HG03103 (cell line): ENCODE results near the gene COPS8.

Experiments
- ATAC-seq: cut with Tn5 transposase; IDR thresholded peaks from one replicate; pipeline ENCODE4 v1.9.1; 2021; ENCODE audit warnings: low read depth; ENCODE audit not compliant: unreplicated experiment

The COPS8 gene

DNA sequence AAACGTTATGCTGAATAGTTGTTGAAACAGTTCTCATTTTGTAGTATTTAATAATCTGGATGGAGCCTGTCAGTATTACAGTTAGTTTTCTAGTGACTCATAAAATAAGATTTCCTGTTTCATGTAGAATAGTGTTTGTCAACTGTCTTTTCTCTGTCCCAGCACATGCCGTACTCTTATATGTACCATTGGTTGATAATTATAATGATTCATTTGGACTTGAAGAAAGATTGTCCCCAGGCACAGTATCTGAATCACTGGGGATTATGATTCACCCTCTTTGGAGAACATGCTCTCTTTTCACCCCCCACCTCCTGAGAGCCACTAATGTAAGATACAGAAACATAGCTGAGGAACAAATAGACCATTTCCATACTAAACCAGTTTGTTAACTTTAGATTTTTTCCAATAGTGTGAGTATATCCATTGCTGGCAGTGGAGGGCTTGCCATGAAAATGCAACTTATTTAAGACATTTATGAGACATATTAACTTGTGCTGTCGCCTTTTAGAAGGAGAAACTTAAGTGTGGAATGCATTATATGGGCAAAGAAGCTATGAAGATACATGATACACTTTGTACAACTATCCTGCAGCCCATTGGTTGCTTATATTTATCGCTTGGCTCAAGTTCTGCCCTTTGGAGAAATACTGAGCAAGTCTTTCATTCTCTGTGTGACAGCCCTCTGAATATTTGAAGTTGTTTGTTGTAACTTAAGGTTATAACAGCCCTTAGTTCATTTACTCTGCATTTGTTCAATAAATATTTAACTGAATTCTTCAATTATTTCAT, 12.4 kb downstream of the COPS8 start:
- ATAC-seq: no peak

DNA sequence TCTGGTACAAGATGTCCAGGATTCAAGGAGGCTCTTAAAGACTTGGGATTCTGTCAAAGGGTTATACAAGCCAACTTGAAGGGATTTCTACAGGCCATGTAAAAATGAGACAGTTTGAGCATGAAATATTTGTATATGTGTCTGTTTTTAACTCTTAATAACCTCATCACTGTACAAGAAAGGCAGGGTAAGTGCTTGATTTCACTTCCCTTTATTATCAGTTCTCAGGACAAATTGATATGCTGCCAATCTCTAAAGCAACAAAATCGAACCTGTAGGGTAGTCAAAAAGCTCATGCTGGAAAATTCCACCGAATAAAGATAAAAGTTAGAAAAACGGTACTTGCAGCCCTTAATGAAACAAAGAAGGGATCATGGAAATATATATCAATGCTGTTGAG, 14.1 kb downstream of the COPS8 start:
- ATAC-seq: no peak

DNA sequence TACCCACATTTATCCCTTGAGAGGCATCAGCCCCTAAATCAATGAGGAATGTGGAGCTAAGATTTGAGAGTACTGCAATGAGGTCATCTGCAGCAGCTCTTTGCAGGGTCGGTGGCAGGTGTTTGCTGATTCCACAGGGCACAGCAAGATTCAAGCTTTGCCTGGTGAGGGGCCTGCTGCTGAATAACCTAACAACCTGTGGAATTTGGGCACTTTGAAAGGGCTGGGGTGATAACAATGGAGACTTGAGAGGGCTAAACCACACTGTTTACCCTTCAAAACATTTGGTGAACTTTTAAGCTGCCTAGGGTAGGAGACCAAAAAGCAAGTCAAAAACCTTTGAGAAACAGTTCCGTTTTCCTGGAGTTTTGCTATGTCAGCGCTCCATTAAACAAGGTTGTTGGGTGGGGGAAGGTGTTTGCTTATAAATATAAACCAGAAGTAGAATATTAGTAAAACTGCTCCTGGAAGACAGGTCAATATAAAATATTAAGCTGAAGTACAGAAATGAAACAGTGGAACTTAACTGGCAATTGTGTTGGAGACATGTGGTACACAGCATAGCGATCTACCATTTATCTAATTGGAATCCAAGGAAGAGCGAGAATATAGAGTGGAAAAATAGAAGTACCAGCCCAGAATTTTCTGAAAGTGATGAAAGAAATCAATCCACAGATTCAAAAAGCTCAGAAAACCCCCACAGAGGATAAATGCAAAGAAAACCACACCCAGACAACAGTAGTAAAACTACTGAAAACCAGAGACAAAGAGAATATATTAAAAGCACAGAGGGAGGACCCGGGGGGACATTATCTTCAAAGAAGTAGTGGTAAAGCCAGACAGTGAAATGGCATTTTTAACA, 15.7 kb downstream of the COPS8 start:
- ATAC-seq: no peak

- ATAC-seq: no peak
Observed at GRCh38 chr2:237102428-237102827, 16.7 kb downstream of the COPS8 start.

DNA sequence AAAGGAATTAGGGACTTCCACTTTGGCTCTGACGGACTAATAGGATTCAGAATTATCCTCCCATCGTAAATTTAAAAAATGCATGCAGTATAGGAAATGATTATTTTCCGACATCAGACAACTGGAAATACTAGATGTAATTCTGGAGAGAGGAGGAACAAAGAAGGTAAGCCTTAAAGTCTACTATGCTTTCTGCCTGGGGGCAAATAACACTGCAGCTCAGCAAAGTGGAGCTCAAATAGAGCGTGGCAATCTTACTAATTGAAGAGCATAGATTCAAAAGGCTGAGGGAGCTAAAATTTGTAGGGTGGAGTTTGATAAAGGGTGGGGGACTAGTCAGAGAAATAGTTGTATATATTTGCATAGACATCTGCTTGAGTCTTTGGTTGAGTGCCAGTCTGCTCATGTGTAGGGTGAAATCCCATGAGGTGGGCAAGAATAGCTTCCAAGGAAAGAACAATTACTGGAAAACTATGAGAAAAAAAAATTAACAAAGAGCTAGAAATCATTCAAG, 23.8 kb downstream of the COPS8 start:
- no peak for ATAC-seq

GRCh38 chr2:237113026-237113795, 27.5 kb downstream of the COPS8 start:
- ATAC-seq: no peak

DNA sequence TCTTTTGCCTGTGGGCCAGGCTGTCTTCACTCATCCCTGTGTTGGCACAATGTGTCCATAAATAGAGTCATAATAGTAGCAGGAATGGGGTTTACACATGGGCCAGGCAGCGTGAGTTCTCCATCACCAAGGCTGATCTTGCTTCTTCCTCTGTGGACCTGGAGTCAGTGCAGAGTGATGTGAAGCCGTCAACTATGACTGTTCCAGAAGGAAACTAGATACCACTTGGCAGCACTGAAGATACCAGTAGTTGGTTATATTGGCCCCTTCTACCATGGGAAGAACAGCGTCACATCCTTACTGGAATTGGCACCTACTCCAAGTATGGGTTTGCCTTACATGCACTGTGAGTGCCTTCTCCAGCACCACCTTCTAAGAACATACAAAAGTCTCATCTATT, 30.2 kb downstream of the COPS8 start:
- no peak for ATAC-seq

- ATAC-seq: no peak
Observed at GRCh38 chr2:237116431-237116830, 30.7 kb downstream of the COPS8 start.

DNA sequence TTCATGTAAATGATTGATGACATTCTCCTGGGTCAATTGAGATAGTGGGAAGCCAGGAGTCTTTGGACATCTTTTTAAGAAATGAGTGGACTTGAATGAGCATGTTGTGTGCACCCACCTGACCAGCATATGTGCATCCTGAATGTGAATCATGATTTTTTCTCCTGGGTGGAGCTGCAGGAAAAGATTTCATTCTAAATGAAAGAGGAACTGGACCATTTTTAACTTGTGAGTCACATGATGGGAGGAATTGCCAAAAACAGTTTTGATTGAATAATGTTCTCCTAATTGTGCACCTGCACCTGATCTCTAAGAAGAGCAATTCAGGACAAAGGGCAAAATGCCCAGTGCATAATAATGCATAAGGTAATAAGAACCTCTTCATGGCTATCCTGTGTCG, 32.3 kb downstream of the COPS8 start:
- ATAC-seq: no peak

DNA sequence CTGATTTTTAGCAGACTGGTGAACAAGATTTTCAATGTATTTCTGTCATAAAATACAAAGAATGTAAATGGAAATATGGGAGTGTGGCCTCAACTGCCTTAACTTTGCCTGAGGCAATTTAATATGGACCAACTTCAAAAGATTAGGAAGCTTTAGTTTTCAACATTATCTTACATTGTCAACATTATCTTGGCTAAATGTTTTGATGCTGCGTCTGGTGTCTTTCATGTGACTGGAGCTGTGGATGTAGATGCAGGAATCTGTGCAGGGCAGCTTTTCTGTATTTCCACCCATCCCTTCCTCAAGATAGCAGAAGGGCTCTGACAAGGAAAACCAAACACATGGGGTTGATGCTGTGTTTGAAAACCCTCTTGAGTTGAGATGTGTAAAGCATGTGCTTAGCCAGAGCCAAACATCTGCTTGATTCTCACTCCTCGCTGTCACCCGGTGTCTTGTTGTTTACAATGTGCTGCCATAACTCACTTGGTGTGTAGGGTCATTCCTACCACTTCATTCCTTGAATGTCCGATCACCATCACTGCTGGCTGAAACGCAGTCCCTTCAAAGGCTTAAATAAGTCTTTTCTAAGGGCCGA, 33.0 kb downstream of the COPS8 start:
- ATAC-seq: no peak

DNA sequence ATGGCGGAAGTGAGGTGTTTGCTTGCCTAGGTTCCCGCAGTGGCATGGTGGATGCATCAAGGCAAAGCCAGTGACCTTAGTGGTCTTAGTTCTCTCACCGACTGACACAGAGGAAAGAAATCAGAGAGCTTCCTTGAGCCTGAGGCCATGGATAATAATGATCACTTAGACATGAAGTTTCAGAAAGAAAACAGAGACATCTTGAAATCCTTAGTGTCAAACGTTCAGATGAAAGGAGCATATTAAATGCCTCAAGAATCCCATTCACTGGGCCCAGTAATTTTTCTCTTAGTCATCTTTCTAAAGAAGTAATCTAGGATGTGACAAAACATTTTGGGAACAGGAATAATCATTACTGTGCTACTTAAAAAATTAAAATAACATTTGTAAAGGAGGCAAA, 35.2 kb downstream of the COPS8 start:
- no peak for ATAC-seq

GRCh38 chr2:237121321-237121720, 35.6 kb downstream of the COPS8 start:
- ATAC-seq: no peak

- no peak for ATAC-seq
Observed at GRCh38 chr2:237122214-237122666, 36.6 kb downstream of the COPS8 start.

DNA sequence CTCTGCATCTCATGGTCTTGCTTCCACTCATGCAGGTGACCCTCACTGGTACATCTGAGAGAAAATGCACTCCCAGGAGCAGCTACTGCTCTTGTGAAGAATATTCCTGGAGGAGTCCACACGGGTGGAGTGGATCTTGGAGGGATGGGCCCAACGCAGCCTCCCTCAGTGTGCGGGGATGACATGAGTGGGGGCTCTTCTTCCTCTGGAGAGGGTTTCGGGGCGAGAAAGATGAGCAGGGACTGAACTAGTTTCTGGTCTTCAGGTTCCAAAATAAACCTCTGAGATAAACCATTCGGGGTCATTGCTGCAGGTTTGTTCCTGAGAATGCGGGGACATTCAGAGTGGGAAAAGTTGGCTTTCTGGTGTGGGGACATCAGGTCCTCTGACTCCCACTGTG, 39.1 kb downstream of the COPS8 start:
- no peak for ATAC-seq

DNA sequence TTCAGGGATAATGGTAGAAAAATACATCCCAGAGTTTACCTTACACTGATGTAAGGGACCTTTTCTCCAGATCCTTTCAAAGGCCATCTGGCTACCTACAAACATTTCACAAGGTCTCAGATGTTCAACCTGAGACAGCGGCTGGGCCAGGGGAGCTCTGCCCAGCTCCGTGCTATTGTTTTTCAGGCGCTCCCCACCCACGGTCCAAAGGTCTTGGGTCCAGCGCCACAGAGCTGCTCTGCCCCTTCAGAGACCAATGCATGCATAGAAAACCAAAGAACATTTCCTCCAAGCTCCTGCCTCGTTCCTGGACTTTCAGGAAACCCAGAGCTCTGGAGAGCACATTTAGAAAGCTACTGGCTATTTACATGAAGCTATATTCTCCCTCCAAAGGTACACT, 40.3 kb downstream of the COPS8 start:
- no peak for ATAC-seq

- ATAC-seq: no peak
Observed at GRCh38 chr2:237126519-237127174, 41.0 kb downstream of the COPS8 start.

GRCh38 chr2:237128026-237128703, 42.5 kb downstream of the COPS8 start:
- ATAC-seq: no peak

DNA sequence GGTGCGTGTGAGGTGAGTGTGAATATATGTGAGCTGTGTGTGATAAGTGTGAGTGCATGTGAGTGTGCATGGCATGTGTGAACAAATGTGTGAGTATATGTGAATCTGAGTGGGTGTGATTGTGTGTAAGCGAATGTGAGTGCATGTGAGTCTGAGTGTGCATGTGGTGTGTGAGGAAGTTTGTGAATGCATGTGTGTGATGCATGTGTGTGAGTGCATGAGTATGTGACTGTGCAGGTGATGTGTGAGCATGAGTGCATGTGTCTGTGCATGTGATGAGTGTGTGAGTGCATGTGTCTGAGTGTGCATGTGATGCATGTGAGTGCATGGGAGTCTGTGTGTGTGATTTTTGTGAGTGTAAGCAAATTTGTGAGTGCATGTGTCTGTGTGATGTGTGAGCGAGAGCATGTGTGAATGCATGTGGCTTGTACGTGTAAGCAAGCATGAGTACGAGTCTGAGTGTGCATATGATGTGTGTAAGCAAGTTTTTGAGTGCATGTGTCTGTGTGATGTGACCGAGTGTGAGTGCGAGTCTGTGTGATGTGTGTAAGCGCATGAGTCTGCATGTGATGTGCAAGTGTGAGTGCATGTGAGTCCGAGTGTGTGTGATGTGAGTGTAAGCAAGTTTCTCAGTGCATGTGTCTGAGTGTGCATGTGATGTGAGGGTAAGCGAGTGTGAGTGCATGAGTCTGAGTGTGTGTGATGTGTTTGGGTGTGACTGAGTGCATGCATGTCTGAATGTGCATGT, 43.3 kb downstream of the COPS8 start:
- ATAC-seq: no peak
